Osteoblast (primary cell): ENCODE measurements around the gene KLHDC3. TPM values are rescaled to one million over a fixed set of nuclear protein-coding genes. Genes with fewer than 3 reads are reported as not detected.

Experiments
- DNase-seq: peaks from one replicate; pipeline ENCODE4 v3.0.0; 2011; ENCODE audit warnings: low spot score, mixed read lengths; ENCODE audit not compliant: insufficient read length; ENCODE audit errors: missing footprints
- H2AFZ ChIP-seq: 2 replicates; pipeline ENCODE4 v1.6.0; 2011; ENCODE audit warnings: mild to moderate bottlenecking, low read length
- H3K27ac ChIP-seq: 2 replicates; pipeline ENCODE4 v1.5.1; 2011; ENCODE audit warnings: mild to moderate bottlenecking, low read depth, low read length, moderate library complexity
- H3K27me3 ChIP-seq: 2 replicates; pipeline ENCODE4 v1.6.0; 2012; ENCODE audit warnings: mild to moderate bottlenecking, control low read depth, inconsistent platforms, low read length, moderate library complexity; ENCODE audit not compliant: insufficient read depth
- H3K36me3 ChIP-seq: 2 replicates; pipeline ENCODE4 v1.5.1; 2011; ENCODE audit warnings: mild to moderate bottlenecking, low read length, control low read depth, moderate library complexity; ENCODE audit not compliant: insufficient read depth
- H3K4me1 ChIP-seq: 2 replicates; pipeline ENCODE4 v1.5.1; 2011; ENCODE audit warnings: mild to moderate bottlenecking, low read length, control low read depth, moderate library complexity; ENCODE audit not compliant: insufficient read depth
- H3K4me2 ChIP-seq: 2 replicates; pipeline ENCODE4 v1.6.0; 2011; ENCODE audit warnings: mild to moderate bottlenecking, low read length; ENCODE audit not compliant: insufficient read depth
- H3K4me3 ChIP-seq: fragments of 200-600 bp; sonication (generic); 3 replicates; pipeline ENCODE4 v1.5.1; 2012; ENCODE audit warnings: mild to moderate bottlenecking, low read length, inconsistent platforms; ENCODE audit not compliant: insufficient read depth
- H3K79me2 ChIP-seq: 2 replicates; pipeline ENCODE4 v1.6.0; 2012; ENCODE audit warnings: mild to moderate bottlenecking, low read length, control low read depth, inconsistent platforms; ENCODE audit not compliant: insufficient read depth
- H3K9me3 ChIP-seq: 2 replicates; pipeline ENCODE4 v1.5.1; 2011; ENCODE audit warnings: low read depth, low read length, control low read depth
- H4K20me1 ChIP-seq: 2 replicates; pipeline ENCODE4 v1.6.0; 2012; ENCODE audit warnings: mild to moderate bottlenecking, low read length, control low read depth; ENCODE audit not compliant: insufficient read depth
- CTCF ChIP-seq: IDR thresholded peaks from 2 replicates; pipeline ENCODE4 v1.5.1; 2011; ENCODE audit warnings: mild to moderate bottlenecking, low read depth, low read length, moderate library complexity; ENCODE audit errors: extremely low read depth
- total RNA-seq: library from RNA; depleted of rRNA; stranded (reverse); fragments of >200 nt; gene quantifications from 2 replicates; pipeline ENCODE4 v1.2.3, GENCODE V29; 2012

The KLHDC3 gene
- total RNA-seq, 1 donor, result 122 TPM

GRCh38 chr6:43001843-43002242 is 12.2 kb upstream of the KLHDC3 start:
- H3K4me2 ChIP-seq, result no peak overlapping the region
- DNase-seq, result no peak
- no peak for TF ChIP-seq CTCF
- H3K4me1 ChIP-seq, result no peaks in the 10 kb centered on the region
- H3K4me3 ChIP-seq, result no peak overlapping the region
- H3K27me3 ChIP-seq, result no peaks in the 10 kb centered on the region
- peaks cover 10% of the 10 kb centered on the region for H3K79me2 ChIP-seq
- H2AFZ ChIP-seq, result no peak overlapping the region
- no peak overlapping the region for H3K27ac ChIP-seq
- H3K36me3 ChIP-seq, result peaks cover 8% of the 10 kb centered on the region
- no peaks in the 10 kb centered on the region for H3K9me3 ChIP-seq
- H4K20me1 ChIP-seq, result peaks cover 5% of the 10 kb centered on the region

- H3K9me3 ChIP-seq, result no peaks in the 10 kb centered on the region
Observed at GRCh38 chr6:43005844-43006243, 8.2 kb upstream of the KLHDC3 start.

GRCh38 chr6:43006251-43006650 is 7.8 kb upstream of the KLHDC3 start:
- H3K4me2 ChIP-seq, result no peak overlapping the region
- H3K4me1 ChIP-seq, result no peaks in the 10 kb centered on the region
- no peak for DNase-seq

More at GRCh38 chr6:43005844-43006243, 8.2 kb upstream of the KLHDC3 start:
- H3K36me3 ChIP-seq, result peaks cover 47% of the 10 kb centered on the region
- H3K4me1 ChIP-seq, result no peaks in the 10 kb centered on the region
- H2AFZ ChIP-seq, result no peak overlapping the region
- no peak overlapping the region for H3K27ac ChIP-seq
- peaks cover 8% of the 10 kb centered on the region for H3K79me2 ChIP-seq
- H3K27me3 ChIP-seq, result no peaks in the 10 kb centered on the region
- TF ChIP-seq CTCF, result no peak
- no peak overlapping the region for H3K4me3 ChIP-seq
- H3K4me2 ChIP-seq, result no peak overlapping the region
- H4K20me1 ChIP-seq, result peaks cover 3% of the 10 kb centered on the region
- DNase-seq, result no peak

GRCh38 chr6:43007126-43007525 is 6.9 kb upstream of the KLHDC3 start:
- Histone ChIP-seq H3K36me3 (peaks cover 57% of the 10 kb centered on the region), H3K27me3 (no peaks in the 10 kb centered on the region), H3K79me2 (peaks cover 21% of the 10 kb centered on the region), H3K4me2 (no peak overlapping the region), H3K4me3 (no peak overlapping the region), H3K4me1 (no peaks in the 10 kb centered on the region), H2AFZ (no peak overlapping the region), H3K9me3 (no peaks in the 10 kb centered on the region), H4K20me1 (peaks cover 2% of the 10 kb centered on the region), H3K27ac (no peak overlapping the region)
- TF ChIP-seq CTCF, result no peak
- peak; percentile 64 for DNase-seq

More at GRCh38 chr6:43006251-43006650, 7.8 kb upstream of the KLHDC3 start:
- H3K27ac ChIP-seq, result no peak overlapping the region
- no peak overlapping the region for H2AFZ ChIP-seq
- no peaks in the 10 kb centered on the region for H4K20me1 ChIP-seq
- no peaks in the 10 kb centered on the region for H3K27me3 ChIP-seq
- H3K4me3 ChIP-seq, result no peak overlapping the region
- H3K36me3 ChIP-seq, result peaks cover 51% of the 10 kb centered on the region
- no peak for TF ChIP-seq CTCF
- no peaks in the 10 kb centered on the region for H3K9me3 ChIP-seq
- peaks cover 12% of the 10 kb centered on the region for H3K79me2 ChIP-seq
